HG03469 (cell line): ENCODE measurements around the gene DISC1.
"Not testable (repeated sequence)": the region's sequence is repeated elsewhere in the genome, so short reads cannot be mapped to it uniquely, and the experiment has no call there.

Experiments used
- ATAC-seq: cut with Tn5 transposase; IDR thresholded peaks from one replicate; pipeline ENCODE4 v1.9.1; 2021; ENCODE audit warnings: mild to moderate bottlenecking, moderate library complexity, moderate number of reproducible peaks; ENCODE audit not compliant: unreplicated experiment

Gene DISC1

DNA sequence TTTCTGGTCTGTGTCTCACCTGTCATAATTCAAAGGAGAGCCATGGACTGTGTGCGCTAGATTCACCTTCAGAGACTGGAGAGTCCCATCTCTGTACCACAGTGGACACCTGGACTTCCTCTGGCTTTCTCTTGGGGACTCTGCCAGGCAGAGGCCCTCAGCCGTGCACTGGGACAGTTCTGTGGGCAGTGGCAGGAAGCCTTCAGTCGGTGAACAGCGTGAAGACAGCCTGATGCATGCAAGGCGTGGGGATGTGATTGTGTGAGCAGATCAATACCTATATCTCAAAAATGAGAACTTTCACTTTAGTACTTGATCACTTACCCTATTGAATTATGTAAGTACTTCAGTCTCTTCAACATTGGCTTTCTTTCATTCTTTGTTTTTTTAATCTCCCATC lies 245.3 kb downstream of the DISC1 start:
- no peak for ATAC-seq

DNA sequence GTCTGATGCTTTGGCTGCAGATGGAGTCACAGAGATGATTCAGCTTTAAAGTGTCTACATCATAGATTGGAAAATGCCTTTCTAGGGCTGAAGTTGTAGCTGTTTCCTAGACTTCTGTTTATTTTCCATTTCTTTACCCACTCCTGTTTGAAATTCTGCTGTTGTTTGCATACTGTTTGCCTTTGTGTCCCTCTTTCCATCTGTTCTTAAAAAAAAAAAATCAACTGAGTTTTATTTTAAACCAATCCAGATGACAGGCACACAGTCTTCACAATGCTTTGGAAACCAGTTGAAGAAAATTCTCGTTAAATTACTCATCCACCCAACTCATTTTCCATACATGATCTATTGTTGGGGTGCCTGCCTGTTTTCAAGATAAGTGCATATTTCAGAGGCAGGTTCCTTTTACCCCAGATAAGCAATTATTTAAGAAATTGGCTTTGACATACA lies 245.9 kb downstream of the DISC1 start:
- no peak for ATAC-seq

DNA sequence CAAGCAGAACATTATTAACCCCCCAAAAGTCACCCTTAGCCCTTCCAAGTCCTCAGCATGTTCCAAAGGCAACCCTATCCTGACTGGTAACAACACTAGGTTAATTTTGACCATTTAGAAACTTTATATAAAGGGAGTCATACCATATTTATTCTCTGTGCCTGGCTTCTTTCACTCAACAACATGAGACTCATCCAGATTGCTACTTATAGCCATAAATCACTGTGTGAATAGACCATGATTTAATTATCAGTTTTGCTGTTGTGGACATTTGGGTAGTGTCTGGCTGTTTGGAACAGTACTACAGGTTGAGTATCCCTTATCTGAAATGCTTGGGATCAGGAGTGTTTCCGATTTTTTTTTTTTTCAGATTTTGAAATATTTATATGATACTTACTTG lies 252.1 kb downstream of the DISC1 start:
- no peak for ATAC-seq

GRCh38 chr1:231879296-231879695 lies 252.7 kb downstream of the DISC1 start:
- ATAC-seq: no peak

- no peak for ATAC-seq
Measured at GRCh38 chr1:231882333-231882732, 255.7 kb downstream of the DISC1 start.

DNA sequence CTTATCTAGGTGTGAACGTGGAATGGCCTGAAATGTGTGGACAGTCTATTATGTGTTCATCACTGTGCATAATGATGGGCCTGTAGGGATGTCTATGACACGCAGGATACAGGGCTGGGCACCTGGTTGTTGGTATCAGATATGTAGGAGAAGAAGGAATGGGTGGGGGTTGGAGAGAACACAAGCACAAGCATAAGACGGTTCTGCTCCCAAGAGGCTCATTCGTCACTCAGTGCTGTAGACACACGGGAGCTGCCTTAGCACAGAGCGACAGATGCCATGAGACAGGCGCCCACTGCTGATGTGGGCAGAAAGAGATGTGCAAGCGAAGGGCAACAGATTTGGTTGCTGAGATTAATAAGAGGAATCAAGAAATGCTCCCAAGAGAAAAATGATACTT lies 256.2 kb downstream of the DISC1 start:
- ATAC-seq: no peak

DNA sequence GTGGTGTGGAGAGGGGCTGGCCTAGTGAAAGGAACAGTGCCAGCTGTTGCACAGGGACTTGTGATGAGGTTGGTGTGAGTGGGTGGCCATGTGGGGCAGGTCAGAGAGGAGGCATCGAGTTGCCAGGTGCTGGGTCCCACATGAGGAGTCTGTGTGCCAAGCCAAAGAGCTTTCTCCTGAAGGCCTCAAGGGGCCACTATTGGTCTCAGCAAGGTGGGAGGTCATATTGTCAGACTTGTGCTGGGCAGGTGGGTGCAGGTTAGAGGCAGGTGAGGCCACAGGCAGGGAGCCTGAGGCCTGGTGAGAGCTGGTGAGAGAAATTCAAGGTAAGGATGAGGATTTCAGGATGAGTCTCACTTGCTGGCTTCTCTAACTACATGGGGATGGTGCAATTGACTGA lies 256.8 kb downstream of the DISC1 start:
- no peak for ATAC-seq

DNA sequence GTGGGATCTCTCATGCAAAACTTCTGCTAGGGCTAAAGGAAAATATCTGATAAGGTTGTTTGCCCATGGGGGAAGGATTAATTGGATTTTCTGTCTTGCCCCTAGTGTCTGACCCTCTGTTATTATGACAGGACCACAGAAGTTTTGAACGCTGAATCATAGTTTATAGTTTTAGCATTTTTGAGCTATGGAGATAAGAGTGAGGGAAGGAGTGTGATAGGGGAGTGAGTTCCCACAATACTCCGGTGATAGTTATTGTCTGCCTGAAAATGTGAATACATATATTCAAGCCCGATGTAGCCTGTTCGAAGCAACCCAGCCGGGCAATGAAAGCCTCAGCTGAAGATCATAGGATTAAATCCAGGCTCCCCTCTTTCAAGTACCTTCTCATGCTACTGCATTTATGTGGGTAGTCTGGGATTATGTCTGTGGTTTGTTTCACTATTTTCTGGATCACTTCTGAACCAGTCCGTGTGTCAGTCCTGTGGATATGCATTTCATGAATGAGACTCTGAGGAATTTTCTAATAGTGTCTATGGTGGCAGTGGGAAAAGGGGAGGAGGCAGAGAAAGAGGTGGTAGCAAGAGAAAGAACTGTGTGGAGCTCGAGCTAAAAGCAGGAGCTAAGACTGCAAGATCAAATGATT lies 258.7 kb downstream of the DISC1 start:
- ATAC-seq: no peak

GRCh38 chr1:231887166-231887565 lies 260.6 kb downstream of the DISC1 start:
- no peak for ATAC-seq

DNA sequence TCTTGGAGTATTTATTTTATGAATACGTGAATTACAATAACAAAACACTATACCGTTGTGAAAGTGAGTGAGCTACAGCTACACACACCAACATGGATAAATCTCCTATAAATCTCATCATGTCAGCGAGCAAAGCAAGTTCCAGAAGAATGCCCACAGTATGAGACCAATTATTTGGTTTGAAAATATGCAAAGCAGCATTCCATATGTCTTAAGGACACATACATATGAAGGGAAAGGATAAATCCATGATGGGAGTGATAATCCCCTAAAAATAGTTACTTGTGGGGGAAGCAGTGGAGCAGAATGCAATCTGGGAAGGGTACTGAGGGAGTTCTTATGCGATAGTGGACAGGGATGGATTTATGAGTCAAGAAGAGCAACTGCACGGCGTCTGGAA lies 261.3 kb downstream of the DISC1 start:
- no peak for ATAC-seq

GRCh38 chr1:231890791-231891190 lies 264.2 kb downstream of the DISC1 start:
- no peak for ATAC-seq

GRCh38 chr1:231893400-231894102 lies 267.0 kb downstream of the DISC1 start:
- ATAC-seq: no peak

DNA sequence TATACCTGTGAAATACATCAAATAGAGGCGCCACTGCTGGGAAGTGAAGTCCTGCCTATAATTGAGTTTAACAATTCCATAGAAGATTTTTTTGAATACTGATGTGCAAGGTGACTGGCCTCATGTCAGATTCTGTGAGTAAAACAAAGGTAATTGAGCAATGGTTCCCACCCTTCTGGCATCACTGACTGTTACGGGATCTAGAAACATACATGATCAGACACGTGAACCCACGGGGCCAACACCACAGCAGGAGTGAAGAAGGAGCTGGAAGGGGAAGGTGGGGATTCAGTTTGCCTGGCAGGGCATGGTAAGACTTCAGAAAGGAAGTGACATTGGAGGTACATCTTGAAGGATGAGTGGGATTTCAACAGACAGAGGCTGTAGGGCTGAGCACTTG lies 270.2 kb downstream of the DISC1 start:
- no peak for ATAC-seq

DNA sequence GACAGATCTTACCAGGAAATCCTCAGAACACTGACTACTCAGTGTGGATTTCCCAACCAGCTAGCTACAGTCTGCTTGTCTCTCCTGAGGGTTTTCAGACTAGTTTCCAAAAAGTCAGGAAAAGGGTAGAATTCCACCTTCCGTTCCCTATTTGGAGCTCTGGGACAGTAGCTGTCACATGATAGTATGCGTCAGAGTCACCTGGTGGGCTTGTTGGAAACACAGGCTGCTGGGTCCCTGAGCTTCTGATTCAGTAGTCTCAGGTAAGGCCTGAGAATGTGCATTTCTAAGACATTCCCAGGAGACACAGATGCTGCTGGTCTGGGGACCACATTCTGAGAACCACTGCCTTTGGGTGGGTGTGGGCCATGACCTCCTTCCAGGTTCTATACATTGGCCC lies 272.5 kb downstream of the DISC1 start:
- no peak for ATAC-seq

DNA sequence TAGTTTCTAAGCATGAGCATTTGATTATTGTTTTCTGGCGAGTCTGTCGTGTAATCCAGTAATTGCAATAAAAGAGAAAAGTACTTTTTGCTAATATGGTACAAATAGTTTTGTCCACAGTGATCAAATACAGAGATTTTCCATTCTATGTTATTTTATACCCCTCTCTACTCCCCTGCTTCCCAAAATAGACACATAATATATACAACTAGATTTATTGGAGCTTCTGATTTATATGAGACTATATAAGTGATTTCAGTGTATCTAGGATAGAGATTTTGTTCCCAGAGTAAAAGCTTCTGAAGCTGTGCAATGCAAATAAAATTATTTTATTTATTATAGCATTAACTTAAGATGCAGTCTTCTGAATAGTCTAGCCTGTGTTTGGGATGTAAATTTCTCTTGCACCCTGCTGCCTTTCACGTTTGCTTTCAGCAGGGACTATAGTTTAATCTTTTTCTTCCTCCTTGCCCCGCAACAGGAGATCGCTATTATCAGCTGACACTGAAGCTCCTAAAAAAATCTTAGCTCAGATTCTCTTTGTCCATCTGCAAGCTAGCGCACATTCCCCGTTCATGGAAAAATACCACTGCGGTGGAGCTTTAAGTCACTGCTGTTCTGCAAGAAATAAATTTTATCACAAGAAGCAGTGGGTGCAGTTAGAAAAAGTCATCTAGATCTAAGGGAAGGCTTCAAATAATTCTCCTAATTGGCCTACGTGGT lies 273.3 kb downstream of the DISC1 start:
- no peak for ATAC-seq

DNA sequence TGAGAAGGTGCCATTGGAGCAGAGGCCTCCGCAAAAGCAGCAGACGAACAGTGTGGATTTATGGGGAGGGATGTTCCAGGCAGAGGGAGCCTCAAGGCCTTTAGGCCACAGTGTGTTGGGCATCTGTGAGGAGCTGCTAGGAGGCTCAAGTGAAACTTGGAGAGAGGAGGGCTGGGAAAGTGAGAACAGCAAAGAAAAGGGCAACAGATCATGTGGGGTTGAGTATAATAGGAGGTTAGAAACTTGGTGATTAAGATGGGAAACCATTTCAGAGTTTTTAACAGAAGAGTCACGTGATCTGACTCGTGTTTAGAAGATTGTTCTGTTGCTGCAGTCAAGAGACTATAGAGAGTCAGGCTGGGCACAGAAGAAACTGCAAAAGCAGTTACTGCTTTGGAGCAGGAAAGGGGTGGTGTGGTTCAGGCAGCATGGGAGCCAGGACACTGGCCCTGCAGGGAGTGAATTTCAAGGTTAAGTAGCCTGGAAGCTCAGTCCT lies 277.0 kb downstream of the DISC1 start:
- no peak for ATAC-seq

GRCh38 chr1:231907310-231907709 lies 280.7 kb downstream of the DISC1 start:
- not testable (repeated sequence) for ATAC-seq

DNA sequence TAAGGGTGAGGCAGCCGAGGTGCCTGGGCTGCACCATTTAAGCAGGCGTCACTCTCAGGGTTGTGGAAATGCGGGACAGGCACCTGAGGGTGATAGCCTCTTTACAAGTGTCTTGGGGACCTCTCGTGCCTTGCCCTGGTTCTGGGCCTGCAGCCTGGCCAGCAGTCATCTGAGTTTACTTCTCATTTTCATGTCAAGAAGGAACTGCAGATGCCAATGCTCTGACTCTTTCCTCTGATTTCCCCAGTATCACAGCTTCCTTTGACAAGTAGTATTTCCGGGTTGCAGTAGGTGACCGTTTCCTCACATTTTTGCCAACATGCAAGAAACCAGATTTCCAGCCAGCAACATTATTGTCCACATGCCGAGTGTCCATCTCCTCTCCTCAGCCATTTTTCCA lies 286.9 kb downstream of the DISC1 start:
- ATAC-seq: no peak

DNA sequence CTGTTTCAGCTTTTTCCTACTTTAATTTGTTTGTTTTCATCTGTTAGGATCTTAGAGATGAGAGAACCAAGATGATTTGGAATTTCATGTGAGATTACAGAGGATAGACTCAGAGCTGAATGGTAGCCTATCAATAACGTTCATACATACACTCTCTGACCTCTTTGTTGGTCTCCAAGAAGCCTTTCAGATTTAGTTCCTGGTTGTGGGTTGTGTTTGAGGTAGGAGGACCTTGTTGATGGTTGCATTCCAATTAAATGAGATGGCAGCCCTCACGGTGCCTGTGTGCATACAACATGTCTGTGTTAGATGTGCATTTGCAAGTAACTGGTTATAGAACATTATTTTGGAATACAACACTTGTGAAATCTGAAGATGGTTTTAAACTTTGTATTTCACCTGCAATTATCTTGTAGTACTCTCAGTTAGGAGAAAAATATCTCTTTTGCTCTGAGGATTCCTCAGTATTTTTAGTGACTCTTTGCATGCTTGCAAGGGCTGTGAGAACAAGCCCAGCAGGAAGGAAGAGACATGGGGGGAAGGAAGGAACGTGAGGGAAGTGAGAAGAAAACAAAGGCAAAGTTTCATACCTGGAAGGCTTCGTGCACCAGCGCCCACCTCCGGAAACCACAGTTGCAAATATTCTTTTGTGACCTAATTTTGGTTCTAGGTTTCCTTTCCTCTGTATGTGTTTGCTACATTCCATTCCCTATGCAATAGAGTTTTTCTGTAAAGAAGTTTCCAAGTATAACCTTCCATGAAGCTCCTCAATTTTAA lies 291.8 kb downstream of the DISC1 start:
- no peak for ATAC-seq

DNA sequence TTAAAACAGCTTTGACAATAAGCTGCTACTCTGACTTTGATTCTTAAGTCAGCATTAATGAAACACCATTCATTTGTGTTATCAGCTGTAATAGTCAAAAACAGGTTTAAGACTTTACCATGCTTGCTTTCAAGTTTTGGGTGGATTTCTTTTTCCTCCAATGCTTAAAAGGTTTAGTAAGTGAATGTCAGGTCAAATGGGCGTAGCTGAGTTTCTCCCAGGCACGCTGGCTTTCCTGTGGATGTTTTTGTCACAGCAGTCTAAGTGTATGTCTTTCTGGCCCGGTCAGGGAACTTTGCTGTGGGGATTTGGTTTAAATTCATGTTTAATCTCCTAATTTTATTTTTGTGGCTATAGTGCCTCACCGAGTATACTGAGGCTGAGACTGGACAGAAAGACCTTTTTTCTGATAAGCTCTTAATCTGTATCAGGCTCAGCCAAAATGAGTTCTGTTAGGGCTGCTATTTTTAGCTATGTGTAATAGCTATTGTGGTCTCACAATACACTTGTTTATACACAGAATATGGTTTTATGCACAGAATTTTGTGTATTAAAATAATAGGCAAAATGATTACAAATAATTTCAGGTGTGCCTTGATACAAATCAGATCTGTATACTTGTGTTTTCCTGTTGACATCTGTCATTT lies 292.8 kb downstream of the DISC1 start:
- no peak for ATAC-seq

DNA sequence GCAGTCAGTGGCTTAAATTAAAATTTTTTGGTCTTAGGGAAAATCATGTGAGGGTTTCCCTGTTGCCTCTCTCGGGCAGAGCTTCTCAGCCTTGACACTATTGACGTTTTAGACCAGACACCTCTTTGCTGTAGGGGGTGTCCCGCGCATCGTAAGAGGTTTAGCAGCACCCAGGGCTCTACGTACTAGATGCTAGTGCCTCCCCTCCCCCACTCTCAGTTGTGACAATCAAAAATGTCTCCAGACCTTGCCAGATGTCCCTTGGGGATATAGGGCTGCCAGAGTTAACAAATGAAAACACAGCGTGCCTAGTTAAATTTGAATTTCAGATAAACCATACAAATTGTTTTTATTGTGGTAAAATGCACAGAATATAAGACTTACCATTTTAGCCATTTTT lies 293.3 kb downstream of the DISC1 start:
- no peak for ATAC-seq
